ENCODE results near the gene FAP.

Gene FAP

DNA sequence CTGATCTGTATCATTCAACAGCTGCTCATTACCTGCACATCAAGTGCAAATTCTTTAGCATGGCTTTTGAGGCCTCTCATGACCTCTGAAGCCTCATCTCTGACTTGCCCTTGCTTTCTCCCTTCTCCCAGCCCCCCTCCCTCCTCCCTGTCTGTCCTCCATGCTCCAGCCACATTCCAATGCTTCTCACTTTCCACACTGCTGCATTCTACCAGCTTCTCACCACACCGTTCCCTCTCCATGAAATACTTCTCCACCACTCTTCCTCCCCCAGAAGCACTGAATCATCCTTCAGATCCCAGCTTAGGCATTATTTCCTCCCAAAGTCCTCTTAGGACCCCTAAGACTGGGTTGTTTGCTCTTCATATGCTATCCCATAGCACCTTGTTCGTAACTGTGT lies 118.1 kb downstream of the FAP start:
- DNase-seq: no peak

- DNase-seq: peak; percentile 41
Observed at GRCh38 chr2:162123806-162124758, 119.2 kb downstream of the FAP start.
